GM19455 (cell line): Measurements from ENCODE around the gene KCNQ1OT1.

Experiments used
- ATAC-seq: cut with Tn5 transposase; IDR thresholded peaks from one replicate; pipeline ENCODE4 v1.9.1; 2021; ENCODE audit not compliant: unreplicated experiment

KCNQ1OT1 gene

GRCh38 chr11:2737866-2738265 lies 38.1 kb upstream of the KCNQ1OT1 start:
- no peak for ATAC-seq

- ATAC-seq, result no peak
These were observed 37.4 kb upstream of the KCNQ1OT1 start for GRCh38 chr11:2737226-2737590.

- ATAC-seq, result no peak
These were observed 36.9 kb upstream of the KCNQ1OT1 start for GRCh38 chr11:2736577-2737225.

GRCh38 chr11:2735053-2735589 lies 35.3 kb upstream of the KCNQ1OT1 start:
- ATAC-seq, result no peak

- ATAC-seq, result no peak
These were observed 34.6 kb upstream of the KCNQ1OT1 start for GRCh38 chr11:2734181-2735052.

GRCh38 chr11:2732940-2733628 lies 33.3 kb upstream of the KCNQ1OT1 start:
- ATAC-seq, result no peak

GRCh38 chr11:2732261-2732939 lies 32.6 kb upstream of the KCNQ1OT1 start:
- no peak for ATAC-seq

GRCh38 chr11:2731130-2732125 lies 31.6 kb upstream of the KCNQ1OT1 start:
- no peak for ATAC-seq

GRCh38 chr11:2730272-2731129 lies 30.7 kb upstream of the KCNQ1OT1 start:
- ATAC-seq, result no peak

- ATAC-seq, result no peak
These were observed 30.0 kb upstream of the KCNQ1OT1 start for GRCh38 chr11:2729841-2730240.

GRCh38 chr11:2728663-2729332 lies 29.0 kb upstream of the KCNQ1OT1 start:
- no peak for ATAC-seq

GRCh38 chr11:2728128-2728662 lies 28.4 kb upstream of the KCNQ1OT1 start:
- ATAC-seq, result no peak

GRCh38 chr11:2726964-2727363 lies 27.2 kb upstream of the KCNQ1OT1 start:
- no peak for ATAC-seq

GRCh38 chr11:2725368-2726300 lies 25.8 kb upstream of the KCNQ1OT1 start:
- no peak for ATAC-seq

GRCh38 chr11:2724653-2725367 lies 25.0 kb upstream of the KCNQ1OT1 start:
- ATAC-seq, result no peak

- ATAC-seq, result no peak
These were observed 24.3 kb upstream of the KCNQ1OT1 start for GRCh38 chr11:2724104-2724503.
